HG03457 (cell line): Measurements from ENCODE around the gene ASIC4.

Experiments used
- ATAC-seq: cut with Tn5 transposase; IDR thresholded peaks from one replicate; pipeline ENCODE4 v1.9.1; 2021; ENCODE audit warnings: moderate number of reproducible peaks; ENCODE audit not compliant: unreplicated experiment

The ASIC4 gene

DNA sequence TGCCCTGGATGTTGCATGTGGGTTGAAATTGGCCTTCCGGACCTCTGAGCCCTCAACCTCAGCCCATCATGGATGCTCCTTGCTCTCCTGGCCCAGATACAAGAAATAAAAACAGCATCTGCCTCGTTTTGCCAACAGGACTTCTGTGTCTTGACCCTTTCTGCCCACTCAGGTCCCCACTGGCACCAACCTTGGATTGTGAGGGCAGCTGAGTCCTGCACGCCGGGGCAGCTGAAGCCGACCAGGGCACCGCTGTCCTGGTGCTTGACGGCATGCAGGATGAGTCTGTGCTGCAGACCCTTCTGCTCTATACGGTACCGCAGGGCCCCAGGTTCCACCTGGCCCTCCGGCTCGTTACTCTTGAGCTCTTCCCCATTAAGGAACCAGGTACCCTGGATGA is 52.4 kb downstream of the ASIC4 start:
- no peak for ATAC-seq

DNA sequence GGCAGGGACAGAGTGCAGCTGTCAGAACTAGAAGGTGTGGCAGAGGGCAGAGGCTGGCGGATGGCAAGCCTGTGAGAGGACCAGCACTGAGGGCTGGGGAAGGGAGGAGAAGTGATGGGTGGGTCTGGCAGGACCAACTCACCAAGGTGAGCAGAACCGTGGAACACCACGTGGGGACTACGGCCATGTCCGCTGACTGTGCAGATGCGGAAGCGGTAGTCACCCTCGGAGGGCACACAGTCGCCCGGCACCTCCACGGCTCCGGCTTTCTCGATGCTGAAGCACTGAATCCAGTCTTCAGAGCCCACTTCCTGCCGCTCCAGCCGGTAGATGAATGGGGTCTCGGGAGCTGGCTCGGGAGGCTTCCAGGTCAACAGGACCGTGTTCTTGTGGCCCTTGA is 52.8 kb downstream of the ASIC4 start:
- ATAC-seq, result no peak

DNA sequence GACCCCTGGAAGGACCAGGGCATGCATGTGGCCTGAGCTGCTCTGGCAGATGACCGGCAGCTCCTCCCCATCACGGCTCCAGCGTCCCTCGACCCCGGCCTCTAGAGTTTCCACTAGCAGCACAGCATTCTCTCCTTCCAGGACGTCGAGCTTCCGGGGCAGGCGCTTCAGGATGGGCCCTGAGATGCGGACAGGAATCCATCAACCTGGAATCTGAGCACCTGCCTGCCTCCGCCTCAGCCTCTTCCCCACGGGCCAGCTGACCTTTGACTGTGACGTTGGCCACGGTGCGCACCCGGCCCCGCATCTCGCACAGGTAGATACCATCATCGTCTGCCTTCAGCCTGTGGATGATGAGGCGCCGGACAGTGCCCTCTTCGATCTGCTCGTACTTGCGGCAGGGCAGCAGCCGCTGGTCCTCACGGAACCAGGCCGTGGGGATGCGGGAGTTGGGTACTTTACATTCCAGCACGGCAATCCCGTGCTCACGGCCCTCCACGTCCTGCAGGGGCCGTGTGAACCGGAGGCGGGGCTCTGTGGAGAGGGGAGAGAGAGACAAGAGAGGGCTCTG is 53.6 kb downstream of the ASIC4 start:
- no peak for ATAC-seq

DNA sequence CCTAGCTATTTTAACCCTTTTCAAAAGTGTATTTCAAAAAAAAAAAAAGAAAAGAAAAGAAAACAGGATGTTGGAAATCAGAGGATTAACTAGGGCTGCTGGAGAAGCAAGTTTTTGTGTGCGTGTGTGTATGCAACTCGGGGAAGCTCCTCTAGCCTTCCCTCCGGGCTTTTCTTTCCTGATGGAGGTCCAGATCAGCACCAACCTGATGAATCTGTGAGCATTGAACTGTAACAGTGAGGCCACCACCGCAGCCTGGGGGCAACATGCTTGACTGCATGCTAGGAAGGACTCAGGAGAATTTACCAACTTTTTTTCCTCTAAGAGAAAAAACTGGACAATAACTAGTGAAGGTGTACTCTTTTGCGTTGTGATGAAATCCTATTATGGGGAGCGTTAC is 54.8 kb downstream of the ASIC4 start:
- ATAC-seq, result no peak

DNA sequence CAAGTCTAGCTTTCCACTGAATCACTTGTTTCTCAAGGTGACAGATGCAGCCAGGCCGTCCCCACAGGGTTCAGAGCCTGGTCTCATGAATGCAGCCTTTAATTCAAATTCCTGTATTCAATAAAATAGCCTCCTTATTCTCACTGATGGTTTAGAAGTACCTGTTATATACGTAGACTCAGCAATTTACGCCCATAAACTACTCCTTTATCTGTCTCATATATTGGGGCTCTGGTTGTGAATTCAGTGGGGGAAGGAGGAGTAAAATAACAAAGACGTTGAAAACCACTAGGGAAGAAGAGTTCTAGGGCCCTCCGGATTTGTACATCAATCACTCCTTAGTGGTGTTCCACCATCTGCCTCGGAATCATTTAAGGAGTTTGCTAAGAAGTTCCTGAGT is 55.4 kb downstream of the ASIC4 start:
- no peak for ATAC-seq

DNA sequence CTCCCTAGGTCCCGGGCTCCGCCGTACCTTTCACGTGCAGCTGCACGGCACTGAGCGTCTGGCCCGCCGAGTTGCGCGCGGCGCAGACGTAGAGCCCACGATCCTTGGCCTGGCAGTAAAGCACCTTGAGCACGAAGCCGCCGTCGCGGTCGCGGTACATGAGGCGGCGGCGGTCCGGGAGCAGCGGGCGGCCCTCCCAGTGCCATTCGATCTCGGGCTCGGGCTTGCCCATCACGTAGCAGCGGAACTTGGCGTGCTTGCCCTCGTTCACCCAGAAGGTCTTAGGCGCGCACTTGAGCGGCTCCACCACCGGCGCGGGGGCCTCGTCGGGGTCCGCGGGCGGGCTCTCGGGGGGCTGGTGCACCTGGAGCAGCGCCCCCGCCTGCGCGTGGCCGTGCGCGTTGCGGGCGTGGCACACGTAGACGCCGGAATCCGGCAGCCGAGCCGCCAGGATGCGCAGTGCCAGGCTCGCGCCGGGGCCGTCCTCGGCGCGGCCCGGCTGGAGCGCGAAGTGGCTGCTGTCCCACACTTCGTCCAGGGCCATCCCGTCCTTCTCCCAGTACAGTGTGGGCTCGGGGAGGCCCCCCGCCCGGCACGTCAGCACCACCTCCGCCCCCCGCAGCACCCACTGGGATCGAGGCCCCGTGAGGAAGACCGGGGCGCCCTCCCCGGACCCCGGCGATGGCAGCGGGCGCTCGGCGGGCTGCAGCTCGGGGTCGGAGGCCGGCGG is 56.1 kb downstream of the ASIC4 start:
- ATAC-seq, result no peak

DNA sequence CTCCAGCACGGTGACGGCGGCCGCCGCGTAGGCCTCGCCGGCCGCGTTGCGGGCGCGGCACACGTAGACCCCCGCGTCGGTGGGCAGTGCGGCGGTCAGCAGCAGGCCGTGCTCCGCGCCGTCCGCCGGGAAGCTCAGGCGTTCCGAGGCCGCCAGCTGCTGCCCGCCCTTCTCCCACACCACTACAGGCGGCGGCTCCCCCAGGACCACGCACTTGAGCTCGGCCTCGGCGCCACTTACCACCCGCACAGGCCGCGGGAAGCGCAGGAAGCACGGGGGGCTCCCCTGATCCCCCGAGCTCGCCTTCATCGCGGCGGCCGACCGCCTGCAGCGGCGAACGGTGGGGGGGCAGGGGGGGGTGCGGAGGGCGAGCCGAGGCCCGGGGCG is 56.6 kb downstream of the ASIC4 start:
- ATAC-seq, result no peak

DNA sequence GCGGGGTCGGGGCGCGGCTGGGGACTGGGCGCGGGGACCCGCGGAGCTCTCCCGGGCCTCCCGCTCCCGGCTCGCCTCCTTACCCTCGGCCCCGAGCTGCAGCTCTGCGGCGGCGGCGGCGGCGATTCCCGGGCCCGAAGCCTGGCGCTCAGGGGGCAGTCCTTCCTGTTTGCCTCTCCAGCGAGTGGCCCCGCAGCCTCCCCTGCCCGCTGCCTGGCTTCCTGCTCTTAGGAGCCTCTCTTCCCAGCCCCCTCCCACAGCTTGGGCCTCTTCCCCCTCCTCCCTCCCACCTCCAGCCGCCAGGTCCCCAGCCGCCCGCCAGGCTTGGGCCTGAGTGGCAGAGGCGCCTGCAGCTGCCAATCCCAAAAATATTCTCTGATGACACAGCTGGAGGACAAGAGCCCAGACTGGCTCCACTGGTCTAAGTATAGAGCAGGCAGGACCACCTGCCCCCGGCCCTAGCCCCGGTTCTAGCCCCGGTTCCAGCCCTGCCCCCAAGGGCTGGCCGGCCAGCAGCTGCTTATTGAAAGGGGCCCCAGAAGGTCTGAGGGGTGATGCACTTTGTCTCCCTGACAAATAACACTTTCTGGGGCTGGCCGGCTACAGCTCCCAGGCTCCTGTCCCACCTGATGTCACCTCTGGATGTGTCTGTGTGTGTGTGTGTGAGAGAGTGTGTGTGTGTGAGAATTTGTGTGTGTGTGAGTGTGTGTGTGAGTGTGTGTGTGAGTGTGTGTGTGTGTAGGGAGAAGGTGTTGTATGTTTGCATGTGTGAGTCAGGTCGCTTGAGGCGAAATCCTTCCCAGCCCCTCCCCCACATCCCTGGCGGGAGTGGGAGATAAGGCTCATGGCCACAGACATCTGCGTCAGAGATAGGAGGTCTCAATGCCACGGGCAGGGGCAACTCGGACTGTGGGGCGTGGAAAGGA is 57.3 kb downstream of the ASIC4 start, which contains the start of gene OBSL1:
Gene OBSL1, minus strand, starts transcription at position 229 of the 926 bp plus-strand sequence. CDS start 307 bp downstream, outside the sequence.
- no peak for ATAC-seq

DNA sequence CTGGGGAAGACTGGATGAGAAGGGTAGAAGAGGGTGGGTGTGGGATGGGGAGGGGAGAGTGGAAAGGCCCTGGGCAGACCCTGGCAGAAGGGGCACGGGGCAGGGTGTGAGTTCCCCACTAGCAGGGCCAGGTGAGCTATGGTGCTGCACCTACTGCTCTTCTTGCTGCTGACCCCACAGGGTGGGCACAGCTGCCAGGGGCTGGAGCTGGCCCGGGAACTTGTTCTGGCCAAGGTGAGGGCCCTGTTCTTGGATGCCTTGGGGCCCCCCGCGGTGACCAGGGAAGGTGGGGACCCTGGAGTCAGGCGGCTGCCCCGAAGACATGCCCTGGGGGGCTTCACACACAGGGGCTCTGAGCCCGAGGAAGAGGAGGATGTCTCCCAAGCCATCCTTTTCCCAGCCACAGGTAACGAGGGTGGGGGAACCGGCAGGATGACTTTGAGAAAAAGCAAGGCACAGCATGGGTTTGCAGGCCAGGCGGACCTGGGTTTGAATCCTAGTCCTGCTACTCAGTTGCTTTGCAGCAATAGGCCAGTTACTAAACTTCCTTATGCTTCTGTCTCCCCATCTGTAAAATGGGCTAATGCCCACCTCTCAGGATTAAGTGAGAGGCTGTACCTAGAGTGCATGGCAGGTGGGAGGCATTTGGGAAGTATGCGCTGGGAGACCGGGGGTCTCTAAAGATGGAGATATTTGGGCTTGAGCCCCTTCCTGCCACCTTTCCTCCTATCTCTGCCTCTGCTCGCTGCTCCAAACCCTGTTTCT is 58.1 kb downstream of the ASIC4 start, which contains the start of gene INHA:
Gene INHA, plus strand, starts transcription at position 74 of the 765 bp plus-strand sequence. Its CDS starts 65 bp downstream, at position 139.
- no peak for ATAC-seq

DNA sequence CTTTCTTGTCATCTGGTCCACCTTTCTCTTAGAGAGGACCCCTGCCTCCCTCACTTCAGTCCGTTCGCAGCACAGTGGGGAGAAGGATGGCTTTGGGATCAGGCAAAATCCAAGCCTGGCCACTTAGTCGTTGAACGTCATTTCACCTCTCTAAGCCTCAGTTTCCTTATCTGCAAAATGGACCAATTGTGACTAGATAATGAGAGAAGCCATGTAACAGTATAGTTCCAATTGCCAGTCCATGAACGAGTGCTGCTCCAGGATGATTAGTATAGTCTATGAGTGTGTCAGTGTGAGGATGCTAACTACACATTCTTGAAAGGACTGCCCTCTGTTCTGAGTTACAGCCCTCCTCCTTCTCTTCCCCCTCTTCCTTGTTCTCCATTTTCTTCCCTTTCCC is 58.9 kb downstream of the ASIC4 start:
- no peak for ATAC-seq

DNA sequence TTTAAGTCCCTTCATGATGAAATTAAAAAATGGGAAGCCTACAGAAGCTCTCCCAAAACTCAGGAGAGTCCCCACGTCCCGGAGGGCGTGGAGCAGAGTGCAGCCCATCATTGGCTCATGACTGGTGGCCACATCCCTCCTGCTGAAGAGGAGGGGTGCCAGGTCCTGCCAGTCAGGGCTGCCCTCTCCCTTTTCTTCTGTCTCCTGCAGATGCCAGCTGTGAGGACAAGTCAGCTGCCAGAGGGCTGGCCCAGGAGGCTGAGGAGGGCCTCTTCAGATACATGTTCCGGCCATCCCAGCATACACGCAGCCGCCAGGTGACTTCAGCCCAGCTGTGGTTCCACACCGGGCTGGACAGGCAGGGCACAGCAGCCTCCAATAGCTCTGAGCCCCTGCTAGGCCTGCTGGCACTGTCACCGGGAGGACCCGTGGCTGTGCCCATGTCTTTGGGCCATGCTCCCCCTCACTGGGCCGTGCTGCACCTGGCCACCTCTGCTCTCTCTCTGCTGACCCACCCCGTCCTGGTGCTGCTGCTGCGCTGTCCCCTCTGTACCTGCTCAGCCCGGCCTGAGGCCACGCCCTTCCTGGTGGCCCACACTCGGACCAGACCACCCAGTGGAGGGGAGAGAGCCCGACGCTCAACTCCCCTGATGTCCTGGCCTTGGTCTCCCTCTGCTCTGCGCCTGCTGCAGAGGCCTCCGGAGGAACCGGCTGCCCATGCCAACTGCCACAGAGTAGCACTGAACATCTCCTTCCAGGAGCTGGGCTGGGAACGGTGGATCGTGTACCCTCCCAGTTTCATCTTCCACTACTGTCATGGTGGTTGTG is 60.4 kb downstream of the ASIC4 start:
- ATAC-seq, result no peak

DNA sequence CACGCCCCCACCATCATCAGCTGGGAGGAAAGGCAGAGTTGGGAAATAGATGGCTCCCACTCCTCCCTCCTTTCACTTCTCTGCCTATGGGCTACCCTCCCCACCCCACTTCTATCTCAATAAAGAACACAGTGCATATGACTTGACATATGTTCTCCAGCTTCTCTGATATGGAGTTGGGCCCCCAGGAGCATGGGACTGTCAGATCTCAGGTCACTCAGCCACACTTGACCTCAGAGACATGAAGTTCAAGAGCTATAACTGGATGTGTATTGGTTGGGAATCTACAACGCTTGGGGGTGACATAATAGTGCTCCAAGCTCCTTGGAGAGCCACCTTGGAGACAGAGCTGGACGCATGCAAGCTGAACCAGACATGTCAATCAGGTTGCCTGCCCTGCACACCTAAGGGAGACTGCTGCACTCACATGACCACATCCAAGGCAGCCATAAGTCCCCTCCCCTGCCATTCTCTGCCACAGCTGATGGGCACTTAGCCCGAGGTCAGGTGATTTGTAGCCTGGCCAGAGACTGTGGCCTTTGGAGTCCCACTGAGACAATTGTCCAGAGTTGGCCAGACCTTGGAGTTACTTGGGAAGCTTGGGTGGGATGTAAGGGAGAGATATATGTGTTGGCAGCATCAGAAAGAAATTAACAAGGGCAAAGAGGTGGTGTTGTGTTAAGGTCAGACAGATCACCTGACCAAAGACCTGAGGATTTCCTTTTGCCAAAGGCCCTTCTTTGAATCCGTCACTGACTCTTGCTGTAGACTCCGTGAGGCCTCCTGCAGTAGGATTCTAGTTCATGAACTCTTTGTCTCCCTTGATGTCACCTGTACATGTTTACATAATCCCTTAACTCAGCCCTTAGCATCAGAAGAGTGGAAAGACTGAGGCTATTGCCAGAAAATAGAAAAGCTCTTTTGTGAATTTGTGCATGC is 61.6 kb downstream of the ASIC4 start:
- ATAC-seq, result no peak

DNA sequence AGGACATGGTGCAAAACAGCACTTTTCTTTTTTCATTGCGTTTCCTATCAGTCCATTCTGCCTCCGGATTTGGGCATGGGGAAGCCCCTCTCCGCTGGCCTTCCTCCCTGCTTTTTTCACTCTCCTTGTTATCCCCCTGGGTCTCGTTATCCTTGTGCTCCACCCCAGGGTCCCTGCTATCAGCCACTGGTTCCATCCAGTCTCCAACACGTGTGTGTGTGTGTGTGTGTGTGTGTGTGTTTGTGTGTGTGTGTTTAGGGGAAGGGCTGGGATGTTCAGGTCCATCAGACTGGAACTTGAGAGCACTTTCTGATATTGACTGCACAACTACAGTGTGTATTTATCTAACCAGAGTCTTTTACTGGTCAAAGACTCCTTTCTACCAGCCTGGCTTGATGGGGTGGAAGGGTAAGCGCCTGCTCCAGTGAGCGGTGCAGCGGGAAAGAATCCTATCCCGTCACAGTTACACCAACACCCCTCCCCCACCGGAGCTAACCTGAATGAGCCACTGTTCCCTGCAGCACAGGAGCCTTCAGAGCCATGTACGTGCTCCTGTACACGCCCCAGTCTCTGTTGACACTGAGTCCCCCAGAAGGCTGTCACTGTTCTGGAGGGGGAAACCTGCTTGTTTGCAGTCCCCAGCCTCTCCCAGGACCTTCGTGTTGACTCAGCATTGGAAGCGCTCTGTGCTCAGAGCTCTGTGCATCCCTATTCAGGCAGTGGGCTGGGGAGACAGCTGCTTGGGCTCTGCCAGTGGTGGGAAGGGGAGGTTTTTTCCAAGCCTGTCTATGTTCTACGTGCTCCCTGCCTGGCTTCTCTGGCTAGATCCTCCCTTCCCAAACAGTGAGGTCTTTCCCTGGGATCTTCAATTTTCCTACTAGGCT is 62.5 kb downstream of the ASIC4 start:
- no peak for ATAC-seq

DNA sequence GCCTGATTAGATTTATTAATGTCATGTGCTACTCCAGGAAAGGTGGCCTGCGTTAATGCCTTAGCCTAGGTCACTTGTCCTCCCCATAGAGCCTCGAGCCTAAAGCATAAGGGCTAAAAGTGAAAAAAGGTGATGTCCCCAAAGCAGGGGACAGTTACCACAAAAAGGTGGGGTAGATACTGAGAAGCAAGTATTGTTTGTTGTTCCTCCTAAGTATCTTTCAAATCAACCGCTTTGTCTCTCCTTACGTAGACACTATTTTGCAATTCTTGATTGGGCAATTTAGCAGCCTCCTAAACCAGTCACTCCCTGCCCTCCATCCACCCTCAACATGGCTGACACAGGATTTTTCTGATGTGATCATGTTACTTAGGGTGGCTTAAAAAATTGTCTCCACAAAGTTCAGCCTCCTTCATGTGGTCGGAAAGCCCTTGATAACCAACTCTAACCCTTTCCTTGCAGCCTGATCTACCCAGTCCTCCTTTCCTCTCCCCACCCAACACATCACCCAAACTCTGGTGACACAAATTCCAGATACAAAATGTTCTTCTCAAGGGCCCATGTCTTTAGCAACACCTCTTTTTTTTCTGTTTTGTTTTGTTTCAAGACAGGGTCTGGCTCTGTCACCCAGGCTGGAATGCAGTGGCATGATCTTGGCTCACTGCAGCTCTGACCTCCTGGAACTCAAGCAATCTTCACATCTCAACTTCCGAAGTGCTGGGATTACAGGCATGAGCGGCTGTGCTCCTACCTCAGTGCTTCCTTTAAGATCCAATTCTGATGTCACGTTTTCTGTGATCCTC is 64.7 kb downstream of the ASIC4 start:
- ATAC-seq, result no peak

DNA sequence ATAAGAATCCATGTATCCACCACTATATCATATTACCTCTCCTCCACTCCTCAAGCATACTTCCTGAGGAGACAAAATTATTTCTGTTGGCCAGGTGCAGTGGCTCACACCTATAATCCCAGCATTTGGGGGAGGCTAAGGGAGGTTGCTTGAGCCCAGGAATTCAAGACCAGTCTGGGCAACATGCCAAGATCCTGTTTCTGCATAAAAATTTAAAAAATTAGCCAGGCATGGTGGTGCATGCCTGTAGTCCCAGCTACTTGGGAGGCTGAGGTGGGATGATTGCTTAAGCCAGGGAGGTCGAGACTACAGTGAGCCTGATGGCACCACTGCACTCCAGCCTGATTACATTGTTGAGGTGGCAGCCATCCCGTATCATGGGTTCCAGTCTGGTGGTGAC is 67.1 kb downstream of the ASIC4 start:
- no peak for ATAC-seq
